Measurements from ENCODE around the gene GPR161. TPM values are rescaled to one million over a fixed set of nuclear protein-coding genes. Genes with fewer than 3 reads are reported as not detected.

Gene GPR161
- total and polyA plus RNA-seq, 9 of the 15 experiments (the other 6 are each of a cell fraction or from before 2014, with no cell fraction given), result 0.15 to 2.4 (median 0.76) TPM

DNA sequence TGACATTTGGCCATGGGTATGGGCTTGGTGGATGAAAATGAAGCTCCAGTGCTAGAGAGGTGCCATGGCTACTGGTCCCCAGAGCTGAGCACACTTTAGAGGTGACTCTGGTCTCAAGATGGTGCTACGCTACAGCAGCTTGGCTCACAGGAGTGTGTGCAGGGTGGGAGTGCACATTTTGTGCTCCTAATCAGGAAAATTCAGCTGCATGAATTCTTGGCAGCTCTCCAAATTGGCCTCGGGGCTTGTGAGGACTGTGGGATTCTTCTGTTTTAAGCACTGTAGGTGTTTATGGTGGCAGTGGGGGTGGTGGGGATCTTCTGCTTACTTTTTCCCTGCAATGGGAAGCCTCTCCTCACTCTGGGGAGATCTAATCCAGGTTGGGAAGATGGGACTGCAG, 24.7 kb upstream of the GPR161 start (continued):
- TF ChIP-seq, protein P1, sequence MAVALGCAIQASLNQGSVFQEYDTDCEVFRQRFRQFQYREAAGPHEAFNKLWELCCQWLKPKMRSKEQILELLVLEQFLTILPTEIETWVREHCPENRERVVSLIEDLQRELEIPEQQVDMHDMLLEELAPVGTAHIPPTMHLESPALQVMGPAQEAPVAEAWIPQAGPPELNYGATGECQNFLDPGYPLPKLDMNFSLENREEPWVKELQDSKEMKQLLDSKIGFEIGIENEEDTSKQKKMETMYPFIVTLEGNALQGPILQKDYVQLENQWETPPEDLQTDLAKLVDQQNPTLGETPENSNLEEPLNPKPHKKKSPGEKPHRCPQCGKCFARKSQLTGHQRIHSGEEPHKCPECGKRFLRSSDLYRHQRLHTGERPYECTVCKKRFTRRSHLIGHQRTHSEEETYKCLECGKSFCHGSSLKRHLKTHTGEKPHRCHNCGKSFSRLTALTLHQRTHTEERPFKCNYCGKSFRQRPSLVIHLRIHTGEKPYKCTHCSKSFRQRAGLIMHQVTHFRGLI (CRISPR knock-in tag; IDR thresholded peaks at IDR 0.05), result no peak
- TF ChIP-seq, protein P2, sequence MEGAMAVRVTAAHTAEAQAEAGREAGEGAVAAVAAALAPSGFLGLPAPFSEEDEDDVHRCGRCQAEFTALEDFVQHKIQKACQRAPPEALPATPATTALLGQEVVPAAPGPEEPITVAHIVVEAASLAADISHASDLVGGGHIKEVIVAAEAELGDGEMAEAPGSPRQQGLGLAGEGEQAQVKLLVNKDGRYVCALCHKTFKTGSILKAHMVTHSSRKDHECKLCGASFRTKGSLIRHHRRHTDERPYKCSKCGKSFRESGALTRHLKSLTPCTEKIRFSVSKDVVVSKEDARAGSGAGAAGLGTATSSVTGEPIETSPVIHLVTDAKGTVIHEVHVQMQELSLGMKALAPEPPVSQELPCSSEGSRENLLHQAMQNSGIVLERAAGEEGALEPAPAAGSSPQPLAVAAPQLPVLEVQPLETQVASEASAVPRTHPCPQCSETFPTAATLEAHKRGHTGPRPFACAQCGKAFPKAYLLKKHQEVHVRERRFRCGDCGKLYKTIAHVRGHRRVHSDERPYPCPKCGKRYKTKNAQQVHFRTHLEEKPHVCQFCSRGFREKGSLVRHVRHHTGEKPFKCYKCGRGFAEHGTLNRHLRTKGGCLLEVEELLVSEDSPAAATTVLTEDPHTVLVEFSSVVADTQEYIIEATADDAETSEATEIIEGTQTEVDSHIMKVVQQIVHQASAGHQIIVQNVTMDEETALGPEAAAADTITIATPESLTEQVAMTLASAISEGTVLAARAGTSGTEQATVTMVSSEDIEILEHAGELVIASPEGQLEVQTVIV (CRISPR knock-in tag; IDR thresholded peaks at IDR 0.05; ENCODE audit: borderline replicate concordance), result no peak
- TF ChIP-seq MYC (IDR thresholded peaks at IDR 0.05; ENCODE audit: low read depth, low read length) (peak; percentile 65; the same call in 1 of the 2 replicates), MYC (CRISPR knock-in tag; IDR thresholded peaks at IDR 0.05; ENCODE audit: borderline replicate concordance, low read depth) (no peak), JUNB (CRISPR knock-in tag; conservative IDR thresholded peaks at IDR 0.05) (no peak), MCM7 (IDR thresholded peaks at IDR 0.05) (no peak), ZNF3 (CRISPR knock-in tag; IDR thresholded peaks at IDR 0.05) (no peak), CREM (IDR thresholded peaks at IDR 0.05; ENCODE audit: low read depth) (no peak), ZBTB8A (IDR thresholded peaks at IDR 0.05; ENCODE audit: partially characterized antibody) (no peak), CBFA2T2 (conservative IDR thresholded peaks at IDR 0.05) (peak; percentile 77), ZNF586 (CRISPR knock-in tag; conservative IDR thresholded peaks at IDR 0.05) (no peak), SMAD2 (IDR thresholded peaks at IDR 0.05; ENCODE audit: low read depth, low read length) (no peak), POU5F1 (IDR thresholded peaks at IDR 0.05; ENCODE audit: borderline replicate concordance, low read depth, low read length, partially characterized antibody) (no peak), ZKSCAN1 (IDR thresholded peaks at IDR 0.05; ENCODE audit: low read depth, low read length) (0 out of 2 replicates have a peak, but pooled peaks have one; percentile 26), ARID2 (IDR thresholded peaks at IDR 0.05) (no peak), DDX20 (tag; IDR thresholded peaks at IDR 0.05; ENCODE audit: low read depth) (no peak), CSDE1 (IDR thresholded peaks at IDR 0.05) (no peak), NFYB (IDR thresholded peaks at IDR 0.05; ENCODE audit: extremely low read depth, insufficient read length) (no peak), ETV6 (IDR thresholded peaks at IDR 0.05; ENCODE audit: borderline replicate concordance in 1 of 2, low read depth in 2 of 2, low read length in 1 of 2) (no peak), ETV6 (CRISPR knock-in tag; IDR thresholded peaks at IDR 0.05; ENCODE audit: borderline replicate concordance) (no peak), SAFB (IDR thresholded peaks at IDR 0.05; ENCODE audit: borderline replicate concordance, low read depth, low read length) (no peak), SUPT5H (IDR thresholded peaks at IDR 0.05) (no peak), EZH2 (IDR thresholded peaks at IDR 0.05; ENCODE audit: borderline replicate concordance, low read depth, low read length) (no peak)
- TF ChIP-seq, protein P3, sequence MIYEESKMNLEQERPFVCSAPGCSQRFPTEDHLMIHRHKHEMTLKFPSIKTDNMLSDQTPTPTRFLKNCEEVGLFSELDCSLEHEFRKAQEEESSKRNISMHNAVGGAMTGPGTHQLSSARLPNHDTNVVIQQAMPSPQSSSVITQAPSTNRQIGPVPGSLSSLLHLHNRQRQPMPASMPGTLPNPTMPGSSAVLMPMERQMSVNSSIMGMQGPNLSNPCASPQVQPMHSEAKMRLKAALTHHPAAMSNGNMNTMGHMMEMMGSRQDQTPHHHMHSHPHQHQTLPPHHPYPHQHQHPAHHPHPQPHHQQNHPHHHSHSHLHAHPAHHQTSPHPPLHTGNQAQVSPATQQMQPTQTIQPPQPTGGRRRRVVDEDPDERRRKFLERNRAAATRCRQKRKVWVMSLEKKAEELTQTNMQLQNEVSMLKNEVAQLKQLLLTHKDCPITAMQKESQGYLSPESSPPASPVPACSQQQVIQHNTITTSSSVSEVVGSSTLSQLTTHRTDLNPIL (CRISPR knock-in tag; IDR thresholded peaks at IDR 0.05), result no peak
- TF ChIP-seq, protein P4, sequence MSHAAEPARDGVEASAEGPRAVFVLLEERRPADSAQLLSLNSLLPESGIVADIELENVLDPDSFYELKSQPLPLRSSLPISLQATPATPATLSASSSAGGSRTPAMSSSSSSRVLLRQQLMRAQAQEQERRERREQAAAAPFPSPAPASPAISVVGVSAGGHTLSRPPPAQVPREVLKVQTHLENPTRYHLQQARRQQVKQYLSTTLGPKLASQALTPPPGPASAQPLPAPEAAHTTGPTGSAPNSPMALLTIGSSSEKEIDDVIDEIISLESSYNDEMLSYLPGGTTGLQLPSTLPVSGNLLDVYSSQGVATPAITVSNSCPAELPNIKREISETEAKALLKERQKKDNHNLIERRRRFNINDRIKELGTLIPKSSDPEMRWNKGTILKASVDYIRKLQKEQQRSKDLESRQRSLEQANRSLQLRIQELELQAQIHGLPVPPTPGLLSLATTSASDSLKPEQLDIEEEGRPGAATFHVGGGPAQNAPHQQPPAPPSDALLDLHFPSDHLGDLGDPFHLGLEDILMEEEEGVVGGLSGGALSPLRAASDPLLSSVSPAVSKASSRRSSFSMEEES (CRISPR knock-in tag; IDR thresholded peaks at IDR 0.05), result no peak

All from K562 (cell line).